ENCODE results near the gene RAPGEF2.
A peak's percentile ranks its signal among the peaks of the same experiment; 100 is the strongest.
"Not testable (repeated sequence)": the region's sequence is repeated elsewhere in the genome, so short reads cannot be mapped to it uniquely, and the experiment has no call there.

Gene RAPGEF2

GRCh38 chr4:159158985-159159384 lies 56.1 kb downstream of the RAPGEF2 start:
- DNase-seq (ENCODE audit: low read depth in 3 of 3, low spot score in 1 of 3) = no peak

DNA sequence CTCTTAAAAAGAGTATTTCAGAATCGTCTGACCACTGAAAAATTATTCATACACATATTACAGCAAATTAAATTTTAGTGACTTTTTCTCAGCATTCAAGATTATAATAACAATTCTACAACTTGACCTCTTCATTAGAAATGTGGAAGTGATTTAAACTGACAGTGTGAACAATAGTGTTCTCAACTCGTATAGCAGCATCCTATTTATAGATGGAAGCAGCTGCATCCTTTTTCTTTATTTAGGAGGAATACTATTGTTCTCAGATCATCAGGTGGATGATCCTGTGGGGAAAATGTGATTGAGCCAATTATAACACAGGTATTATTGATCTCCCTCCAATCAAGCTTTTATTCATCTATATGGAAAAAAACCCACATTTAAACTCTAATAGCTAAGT lies 56.7 kb downstream of the RAPGEF2 start:
- no peak for DNase-seq (ENCODE audit: low read depth in 3 of 3, low spot score in 1 of 3)

- no peak for DNase-seq (ENCODE audit: low read depth in 3 of 3, low spot score in 1 of 3)
Observed at GRCh38 chr4:159160242-159160641, 57.4 kb downstream of the RAPGEF2 start.

DNA sequence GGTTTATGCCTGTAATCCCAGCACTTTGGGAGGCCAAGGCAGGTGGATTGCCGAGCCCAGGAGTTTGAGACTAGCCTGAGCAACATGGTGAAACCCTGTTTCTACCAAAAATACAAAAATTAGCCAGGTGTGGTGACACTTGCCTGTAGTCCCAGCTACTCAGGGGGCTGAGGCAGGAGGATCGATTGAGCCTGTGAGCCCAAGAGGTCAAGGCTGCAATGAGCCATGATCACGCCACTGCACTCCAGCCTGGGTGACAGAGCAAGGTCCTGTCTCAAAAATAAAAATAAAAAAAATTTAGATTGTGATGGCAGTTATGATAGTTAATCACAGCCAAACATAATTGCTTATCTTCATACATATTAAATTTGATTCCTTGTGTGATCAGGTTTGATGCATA lies 58.6 kb downstream of the RAPGEF2 start:
- not testable (repeated sequence) for DNase-seq (ENCODE audit: low read depth in 3 of 3, low spot score in 1 of 3)

GRCh38 chr4:159162576-159162975 lies 59.7 kb downstream of the RAPGEF2 start:
- DNase-seq (ENCODE audit: low read depth in 3 of 3, low spot score in 1 of 3) = no peak

DNA sequence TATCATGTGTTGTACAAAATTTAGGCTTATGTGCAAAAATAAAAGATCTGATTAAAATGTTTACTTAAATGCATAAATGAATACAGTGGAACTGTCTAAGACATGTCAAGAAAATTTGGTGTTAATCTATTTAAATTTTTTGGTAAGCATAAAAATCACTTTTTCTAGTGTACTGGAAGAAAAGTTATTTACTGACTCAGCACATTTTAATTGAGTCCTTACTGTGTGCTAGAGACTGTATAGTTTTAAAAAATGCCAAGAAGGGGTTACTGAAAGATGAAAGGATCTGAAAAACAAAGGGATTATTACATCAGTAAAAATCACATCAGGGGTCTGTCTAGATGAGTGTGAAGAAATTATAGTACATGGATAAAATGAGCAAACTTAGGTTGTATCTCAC lies 60.6 kb downstream of the RAPGEF2 start:
- DNase-seq (ENCODE audit: low read depth in 3 of 3, low spot score in 1 of 3) = no peak

GRCh38 chr4:159169404-159170302 lies 66.8 kb downstream of the RAPGEF2 start:
- DNase-seq (ENCODE audit: low read depth in 3 of 3, low spot score in 1 of 3) = no peak

DNA sequence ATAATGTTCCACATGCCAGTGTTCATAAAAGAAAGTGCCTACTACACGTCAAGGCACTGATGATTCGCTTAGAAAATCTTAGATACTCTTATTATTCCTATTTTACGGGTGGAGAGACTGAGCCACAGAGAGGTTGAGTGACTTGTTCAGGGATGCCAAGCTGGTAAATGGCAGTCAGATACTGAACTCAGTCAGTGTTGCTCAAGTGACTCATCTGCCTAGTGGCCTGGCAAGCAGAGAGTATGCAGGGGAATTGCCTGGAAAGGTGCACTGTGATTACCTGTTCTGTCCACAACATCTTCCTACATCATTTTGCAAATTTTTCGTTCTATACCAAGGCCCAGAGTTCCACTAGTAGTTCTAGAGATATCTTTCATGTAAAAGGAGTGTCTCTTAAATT lies 68.4 kb downstream of the RAPGEF2 start:
- DNase-seq (ENCODE audit: low read depth in 3 of 3, low spot score in 1 of 3) = no peak

DNA sequence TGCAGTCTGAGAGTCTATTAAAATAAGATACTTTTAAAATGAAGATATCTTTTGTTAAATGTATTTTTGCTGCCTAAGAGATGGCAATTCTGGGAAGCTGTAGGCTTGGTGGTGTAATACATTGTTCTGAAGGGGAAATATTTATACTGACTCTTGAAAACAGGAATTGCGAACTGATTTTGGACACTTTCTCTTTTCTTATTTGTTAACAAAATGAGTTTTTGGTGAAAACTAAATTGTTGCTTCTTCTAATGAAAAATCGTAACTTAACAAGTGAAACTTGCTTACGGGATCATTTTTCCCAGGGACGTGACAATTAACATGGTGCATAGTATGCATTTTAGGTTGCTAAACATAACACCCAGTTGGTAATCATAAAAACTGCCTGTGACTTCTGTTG lies 71.0 kb downstream of the RAPGEF2 start:
- DNase-seq (ENCODE audit: low read depth in 3 of 3, low spot score in 1 of 3) = no peak

DNA sequence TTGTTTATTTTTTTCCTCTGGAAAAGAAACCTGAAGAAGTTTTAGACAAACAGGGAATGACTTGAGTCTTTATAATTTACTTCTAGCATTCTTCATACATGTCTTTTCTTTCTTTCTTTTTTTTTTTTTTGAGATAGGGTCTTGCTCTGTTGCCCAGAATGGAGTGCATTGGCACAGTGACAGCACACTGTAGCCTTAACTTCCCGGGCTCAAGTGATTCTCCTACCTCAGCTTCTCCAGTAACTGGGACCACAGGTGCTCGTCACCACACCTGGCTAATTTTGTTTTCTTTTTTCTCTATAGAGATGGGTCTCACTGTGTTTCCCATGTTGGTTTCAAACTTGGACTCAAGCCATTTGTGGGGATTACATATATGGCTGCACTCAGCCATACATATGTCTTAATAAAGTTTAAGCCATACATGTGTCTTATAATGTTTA lies 71.8 kb downstream of the RAPGEF2 start:
- no peak for DNase-seq (ENCODE audit: low read depth in 3 of 3, low spot score in 1 of 3)

DNA sequence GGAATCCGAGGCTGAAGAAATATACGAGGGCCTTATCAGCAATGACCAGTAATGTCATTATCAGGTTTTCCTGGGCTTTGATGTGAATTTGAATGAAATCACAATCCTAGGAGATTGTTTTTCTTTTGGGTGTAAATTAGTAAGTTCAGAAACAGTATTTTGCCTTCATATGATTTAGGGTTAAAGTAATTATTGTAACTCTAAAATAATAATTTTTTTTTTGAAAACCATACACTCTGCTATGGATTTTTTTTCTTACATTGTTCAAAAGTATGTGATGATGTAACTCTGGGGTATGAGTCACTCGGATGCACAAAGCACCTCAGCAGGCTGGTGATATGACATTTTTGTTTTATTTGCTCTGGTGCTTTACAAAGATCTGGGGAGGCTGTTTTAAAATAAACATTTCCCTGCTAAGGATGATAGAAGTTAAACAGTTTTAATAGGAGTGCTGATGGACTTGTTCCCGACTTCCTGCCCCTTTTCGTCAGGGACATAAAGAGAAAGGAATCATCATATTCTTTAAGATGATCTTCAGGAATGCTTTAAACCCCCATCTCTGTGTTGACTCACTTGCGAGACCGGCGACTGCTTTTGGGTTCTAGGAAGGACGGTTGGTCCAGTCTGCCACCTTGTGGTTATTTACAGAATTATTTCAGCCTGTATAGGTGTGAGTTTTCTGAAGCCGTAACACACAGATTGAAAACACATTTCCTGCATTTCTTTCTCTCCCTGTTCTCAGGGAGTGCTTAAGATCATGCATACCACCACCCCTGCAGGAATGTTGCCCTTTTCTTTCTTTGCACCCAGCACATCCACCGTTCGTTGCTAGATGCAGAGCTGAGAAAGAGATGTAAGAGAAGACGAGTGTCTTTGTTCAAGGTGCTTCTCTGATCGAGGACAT lies 72.5 kb downstream of the RAPGEF2 start:
- DNase-seq (ENCODE audit: low read depth in 3 of 3, low spot score in 1 of 3) = peak; percentile 8 to 21 (median 13)

DNA sequence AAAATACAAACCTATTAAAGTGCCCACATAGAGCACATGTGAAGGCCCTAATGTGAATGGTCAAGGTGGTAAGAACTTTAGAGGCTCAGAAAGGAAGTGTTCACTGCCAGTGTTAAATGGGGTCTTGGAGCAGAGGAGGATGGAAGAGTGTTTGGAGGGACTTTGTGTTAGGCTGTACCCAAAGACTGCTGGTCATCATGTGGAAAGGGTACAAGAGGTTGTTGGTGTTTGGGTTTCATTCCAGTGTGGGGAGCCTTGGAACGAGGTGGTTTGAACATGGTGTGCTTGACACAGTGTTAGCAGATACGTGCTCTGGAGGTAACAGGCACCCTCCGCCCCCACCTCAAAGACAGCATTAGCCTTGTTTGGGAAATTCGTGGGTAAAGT lies 73.1 kb downstream of the RAPGEF2 start:
- no peak for DNase-seq (ENCODE audit: low read depth in 3 of 3, low spot score in 1 of 3)

- no peak for DNase-seq (ENCODE audit: low read depth in 3 of 3, low spot score in 1 of 3)
Observed at GRCh38 chr4:159177265-159178150, 74.6 kb downstream of the RAPGEF2 start.

- DNase-seq (ENCODE audit: low read depth in 3 of 3, low spot score in 1 of 3) = no peak
Observed at GRCh38 chr4:159178151-159178546, 75.3 kb downstream of the RAPGEF2 start.

GRCh38 chr4:159178979-159179969 lies 76.4 kb downstream of the RAPGEF2 start:
- no peak for DNase-seq (ENCODE audit: low read depth in 3 of 3, low spot score in 1 of 3)

DNA sequence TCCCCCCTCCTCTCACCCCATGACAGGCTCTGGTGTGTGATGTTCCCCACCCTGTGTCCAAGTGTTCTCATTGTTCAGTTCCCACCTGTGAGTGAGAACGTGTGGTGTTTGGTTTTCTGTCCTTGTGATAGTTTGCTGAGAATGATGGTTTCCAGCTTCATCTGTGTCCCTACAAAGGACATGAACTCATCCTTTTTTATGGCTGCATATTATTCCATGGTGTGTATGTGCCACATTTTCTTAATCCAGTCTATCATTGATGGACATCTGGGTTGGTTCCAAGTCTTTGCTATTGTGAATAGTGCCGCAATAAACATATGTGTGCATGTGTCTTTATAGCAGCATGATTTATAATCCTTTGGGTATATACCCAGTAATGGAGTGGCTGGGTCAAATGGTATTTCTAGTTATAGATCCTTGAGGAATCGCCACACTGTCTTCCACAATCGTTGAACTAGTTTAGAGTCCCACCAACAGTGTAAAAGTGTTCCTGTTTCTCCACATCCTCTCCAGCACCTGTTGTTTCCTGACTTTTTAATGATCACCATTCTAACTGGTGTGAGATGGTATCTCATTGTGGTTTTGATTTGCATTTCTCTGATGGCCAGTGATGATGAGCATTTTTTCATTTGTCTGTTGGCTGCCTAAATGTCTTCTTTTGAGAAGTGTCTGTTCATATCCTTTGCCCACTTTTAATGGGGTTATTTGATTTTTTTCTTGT lies 81.2 kb downstream of the RAPGEF2 start:
- not testable (repeated sequence) for DNase-seq (ENCODE audit: low read depth in 3 of 3, low spot score in 1 of 3)

DNA sequence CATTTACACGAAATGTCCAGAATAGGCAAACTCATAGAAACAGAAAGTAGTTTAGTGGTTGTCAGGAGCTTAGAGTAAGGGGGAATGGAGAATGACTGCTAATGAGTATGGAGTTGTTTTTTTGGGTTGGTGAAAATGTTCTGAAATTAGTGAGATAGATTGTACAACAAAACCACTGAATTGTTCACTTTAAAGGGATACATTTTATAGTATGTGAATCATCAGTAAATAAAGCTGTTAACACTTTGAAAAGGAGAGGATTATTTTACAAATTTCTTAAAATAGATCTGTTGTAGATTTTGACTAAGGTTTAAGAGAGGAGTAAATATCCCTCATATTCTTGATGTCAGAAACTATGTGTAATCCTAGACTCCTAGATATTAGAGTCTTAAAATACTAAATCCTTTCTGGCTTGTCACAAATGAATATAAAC lies 82.7 kb downstream of the RAPGEF2 start:
- no peak for DNase-seq (ENCODE audit: low read depth in 3 of 3, low spot score in 1 of 3)

- no peak for DNase-seq (ENCODE audit: low read depth in 3 of 3, low spot score in 1 of 3)
Observed at GRCh38 chr4:159188646-159189045, 85.8 kb downstream of the RAPGEF2 start.

DNA sequence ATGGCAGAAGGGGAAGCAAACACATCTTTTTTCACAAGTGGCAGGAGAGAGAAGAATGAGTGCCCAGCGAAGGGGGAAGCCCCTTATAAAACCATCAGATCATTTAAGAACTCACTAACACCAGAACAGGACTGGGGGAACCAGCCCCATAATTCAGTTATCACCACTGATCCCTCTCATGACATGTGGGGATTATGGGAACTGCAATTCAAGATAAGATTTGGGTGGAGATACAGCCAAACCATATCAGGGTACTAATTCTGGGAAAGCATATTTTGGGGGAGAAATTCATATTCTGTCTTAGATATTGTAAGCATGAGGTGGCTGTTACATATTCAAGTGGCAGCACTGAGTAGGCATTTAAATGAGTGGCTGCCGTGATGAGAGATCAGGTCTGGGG lies 87.8 kb downstream of the RAPGEF2 start:
- no peak for DNase-seq (ENCODE audit: low read depth in 3 of 3, low spot score in 1 of 3)

All from stimulated activated CD4-positive, alpha-beta T cell treated with anti-CD3 and anti-CD28 coated beads, TNF-alpha, amount 100 ng/mL, for 1 hour (primary cell).